H1 (cell line): Measurements from ENCODE around the gene DNAJB12. TPM values are rescaled to one million over a fixed set of nuclear protein-coding genes. Genes with fewer than 3 reads are reported as not detected.

Source experiments
- ATF2 ChIP-seq: IDR thresholded peaks from 2 replicates; pipeline ENCODE4 v1.6.1; 2012; ENCODE audit warnings: low read length, inconsistent platforms
- CHD7 ChIP-seq: fragments of 300-600 bp; sonication (generic); IDR thresholded peaks from 2 replicates; pipeline ENCODE4 v1.7.1; 2012; ENCODE audit warnings: low read length, moderate library complexity, mild to moderate bottlenecking, inconsistent platforms; ENCODE audit not compliant: insufficient replicate concordance
- CTBP2 ChIP-seq: IDR thresholded peaks from 2 replicates; pipeline ENCODE4 v1.7.0; 2011; ENCODE audit warnings: borderline replicate concordance, mild to moderate bottlenecking, moderate library complexity, mixed read lengths, low read length; ENCODE audit not compliant: insufficient read depth, insufficient read length
- NANOG ChIP-seq: IDR thresholded peaks from 2 replicates; pipeline ENCODE4 v1.6.1; 2011; ENCODE audit warnings: low read length, low read depth, mild to moderate bottlenecking, inconsistent platforms; ENCODE audit not compliant: insufficient read depth, poor library complexity, severe bottlenecking
- RBBP5 ChIP-seq: IDR thresholded peaks from 2 replicates; pipeline ENCODE4 v1.7.1; 2012; ENCODE audit warnings: low read depth, mild to moderate bottlenecking, inconsistent platforms, low read length, moderate library complexity, borderline replicate concordance
- SP2 ChIP-seq: IDR thresholded peaks from 2 replicates; pipeline ENCODE4 v1.6.1; 2012; ENCODE audit warnings: mild to moderate bottlenecking, low read length, inconsistent platforms
- TAF7 ChIP-seq: optimal IDR thresholded peaks from 2 replicates; pipeline ENCODE3; 2011; ENCODE audit warnings: low read depth, mild to moderate bottlenecking, inconsistent platforms, low read length, moderate library complexity, borderline replicate concordance
- polyA plus RNA-seq, 7 experiments: library from polyadenylated mRNA; depleted of rRNA in 3 of 7; stranded (reverse) in 5 of 7; unstranded in 2 of 7; fragments of >200 nt in 5 of 7; fragments of 200-250 nt in 2 of 7; gene quantifications; 1 replicate in 5 of 7; 2 replicates in 1 of 7; 4 replicates in 1 of 7; pipeline versions ENCODE4 v1.2.1 to v1.2.3, GENCODE V29; 2011 to 2013; ENCODE audit warnings: missing spikeins in 2 of 7, mixed read lengths in 2 of 7
- total RNA-seq: library from RNA; stranded (reverse); fragmentation: NEBNext Ultra II Directional; extraction: Animal tissue kit (Norgen Biotek cat#: 25700); gene quantifications from 2 replicates; pipeline ENCODE4 v1.2.1, GENCODE V29; 2021

The DNAJB12 gene
- total and polyA plus RNA-seq, 2 of the 8 experiments (the other 6 are each of a cell fraction or from before 2014, with no cell fraction given), result 10.8 to 20.5 TPM

GRCh38 chr10:72297805-72298591 is 56.7 kb downstream of the DNAJB12 start (continued):
- TF ChIP-seq CHD7 (no peak), CTBP2 (no peak), NANOG (peak; percentile 95), TAF7 (no peak), RBBP5 (no peak), SP2 (peak; percentile 55), ATF2 (no peak)
